Activated CD4-positive, alpha-beta T cell treated with anti-CD3 and anti-CD28 coated beads for 4 hours (primary cell): ENCODE measurements around the gene FGFR3.
A peak's percentile ranks its signal among the peaks of the same experiment; 100 is the strongest.

Experiments
- DNase-seq, 2 donors: peaks; one replicate each; pipeline ENCODE4 v3.0.0-alpha.2; 2020

FGFR3 gene

GRCh38 chr4:1756893-1757779 lies 36.0 kb upstream of the FGFR3 start:
- no peak for DNase-seq

- DNase-seq, result no peak
Observed at GRCh38 chr4:1757836-1758235, 35.3 kb upstream of the FGFR3 start.

GRCh38 chr4:1758306-1759121 lies 34.6 kb upstream of the FGFR3 start:
- no peak for DNase-seq

- DNase-seq, result no peak
Observed at GRCh38 chr4:1759170-1759817, 33.8 kb upstream of the FGFR3 start.

- no peak for DNase-seq
Observed at GRCh38 chr4:1759818-1760223, 33.3 kb upstream of the FGFR3 start.

GRCh38 chr4:1760521-1761071 lies 32.5 kb upstream of the FGFR3 start:
- DNase-seq, result no peak

- DNase-seq, result no peak
Observed at GRCh38 chr4:1761130-1761689, 31.9 kb upstream of the FGFR3 start.

GRCh38 chr4:1762264-1763010 lies 30.7 kb upstream of the FGFR3 start:
- DNase-seq, result no peak

- DNase-seq, result no peak
Observed at GRCh38 chr4:1763070-1763549, 30.0 kb upstream of the FGFR3 start.

GRCh38 chr4:1763550-1764080 lies 29.5 kb upstream of the FGFR3 start:
- no peak for DNase-seq

- DNase-seq, result no peak
Observed at GRCh38 chr4:1764670-1765069, 28.4 kb upstream of the FGFR3 start.

GRCh38 chr4:1765409-1766072 lies 27.6 kb upstream of the FGFR3 start:
- DNase-seq, result no peak

- DNase-seq, result no peak
Observed at GRCh38 chr4:1766106-1767060, 26.7 kb upstream of the FGFR3 start.

GRCh38 chr4:1767061-1767769 lies 25.9 kb upstream of the FGFR3 start:
- peak in 1 of 2 donors; percentile 10 for DNase-seq

- peak in 1 of 2 donors; percentile 12 for DNase-seq
Observed at GRCh38 chr4:1767770-1768366, 25.2 kb upstream of the FGFR3 start.

- no peak for DNase-seq
Observed at GRCh38 chr4:1768367-1769034, 24.6 kb upstream of the FGFR3 start.

GRCh38 chr4:1769692-1770091 lies 23.4 kb upstream of the FGFR3 start:
- DNase-seq, result no peak

- DNase-seq, result no peak
Observed at GRCh38 chr4:1770245-1770644, 22.8 kb upstream of the FGFR3 start.
